Renal cortex interstitium (tissue), 11 donors: ENCODE measurements around the gene TCEA3. TPM values are rescaled to one million over a fixed set of nuclear protein-coding genes. Genes with fewer than 3 reads are reported as not detected.

Experiments
- DNase-seq, 11 donors: peaks; one replicate each; pipeline ENCODE4 v3.0.0-alpha.2; 2013; ENCODE audit warnings: low read depth in 9 of 11, low spot score in 4 of 11; ENCODE audit errors: extremely low read depth in 1 of 11
- polyA plus RNA-seq, 3 donors: library from polyadenylated mRNA; unstranded; fragments of 120-200 nt; gene quantifications; one replicate each; pipeline ENCODE4 v1.2.1, GENCODE V29; 2013; ENCODE audit not compliant: insufficient read length in 3 of 3

TCEA3 gene
- polyA plus RNA-seq, 3 donors, result 45.8 to 62.9 (median 49.2) TPM

- DNase-seq, result no peak
These were observed 66.2 kb downstream of the TCEA3 start for GRCh38 chr1:23358310-23358875.

- DNase-seq, result no peak
These were observed 67.2 kb downstream of the TCEA3 start for GRCh38 chr1:23357138-23357908.

- DNase-seq, result no peak
These were observed 67.9 kb downstream of the TCEA3 start for GRCh38 chr1:23356471-23357137.

GRCh38 chr1:23354245-23354644 is 70.3 kb downstream of the TCEA3 start:
- no peak for DNase-seq

GRCh38 chr1:23352096-23352695 is 72.4 kb downstream of the TCEA3 start:
- DNase-seq, result no peak

- no peak for DNase-seq
These were observed 78.6 kb downstream of the TCEA3 start for GRCh38 chr1:23345920-23346319.

- DNase-seq, result peak in 2 of 11 donors; percentile 22 to 37
These were observed 79.5 kb downstream of the TCEA3 start for GRCh38 chr1:23344987-23345472.

GRCh38 chr1:23344111-23344986 is 80.2 kb downstream of the TCEA3 start, which contains the start of gene HNRNPR:
HNRNPR (minus strand) TSS chr1:23344284; CDS start chr1:23341008, 3,276 bp downstream.
- DNase-seq, result peak; percentile 97 to 100 (median 100)

- peak in 6 of 11 donors; percentile 7 to 25 (median 24) for DNase-seq
These were observed 81.1 kb downstream of the TCEA3 start for GRCh38 chr1:23343221-23344110.

- DNase-seq, result no peak
These were observed 82.4 kb downstream of the TCEA3 start for GRCh38 chr1:23341931-23342692.

GRCh38 chr1:23339632-23340031 is 84.9 kb downstream of the TCEA3 start:
- no peak for DNase-seq

- DNase-seq, result no peak
These were observed 86.7 kb downstream of the TCEA3 start for GRCh38 chr1:23337869-23338268.

- DNase-seq, result no peak
These were observed 92.8 kb downstream of the TCEA3 start for GRCh38 chr1:23331713-23332112.
